ENCODE measurements around the gene LRRC43.
A peak's percentile ranks its signal among the peaks of the same experiment; 100 is the strongest.

LRRC43 gene

GRCh38 chr12:122182887-122183587, at the start of gene LRRC43:
TSS of gene LRRC43 (plus strand) at chr12:122183123. CDS start at chr12:122183145, 22 bp downstream.
- H3K9me3 Mint-ChIP-seq, result no peaks in the 10 kb centered on the region
- H3K36me3 Mint-ChIP-seq (ENCODE audit: low read depth), result no peaks in the 10 kb centered on the region
- intact Hi-C loops (cut with micrococcal nuclease), result no loop called here
- peak within 1 kb of the TSS; percentile 72 for H3K4me3 Mint-ChIP-seq
- H3K27me3 Mint-ChIP-seq, result peaks cover 36% of the 10 kb centered on the region
- H3K27ac Mint-ChIP-seq, result no peak within 1 kb of the TSS
- H3K4me1 Mint-ChIP-seq (ENCODE audit: low read depth), result peaks cover 19% of the 10 kb centered on the region

GRCh38 chr12:122133192-122133950, 49.6 kb upstream of the LRRC43 start:
- Mint-ChIP-seq H3K36me3 (ENCODE audit: low read depth) (peaks cover 100% of the 10 kb centered on the region), H3K27me3 (no peaks in the 10 kb centered on the region), H3K27ac (peak overlapping the region; percentile 64), H3K9me3 (no peaks in the 10 kb centered on the region), H3K4me3 (no peak overlapping the region), H3K4me1 (ENCODE audit: low read depth) (no peaks in the 10 kb centered on the region)
- intact Hi-C loops (cut with micrococcal nuclease), result no loop called here

- intact Hi-C loops (cut with micrococcal nuclease), result no loop called here
- H3K4me3 Mint-ChIP-seq, result no peak overlapping the region
- H3K27me3 Mint-ChIP-seq, result no peaks in the 10 kb centered on the region
- no peaks in the 10 kb centered on the region for H3K4me1 Mint-ChIP-seq (ENCODE audit: low read depth)
- no peaks in the 10 kb centered on the region for H3K9me3 Mint-ChIP-seq
- H3K27ac Mint-ChIP-seq, result no peak overlapping the region
- H3K36me3 Mint-ChIP-seq (ENCODE audit: low read depth), result peaks cover 100% of the 10 kb centered on the region
Measured at GRCh38 chr12:122135437-122136031, 47.4 kb upstream of the LRRC43 start.

- Mint-ChIP-seq H3K27ac (no peak overlapping the region), H3K27me3 (no peaks in the 10 kb centered on the region), H3K4me1 (ENCODE audit: low read depth) (peaks cover 5% of the 10 kb centered on the region), H3K9me3 (no peaks in the 10 kb centered on the region), H3K36me3 (ENCODE audit: low read depth) (peaks cover 100% of the 10 kb centered on the region), H3K4me3 (no peak overlapping the region)
- intact Hi-C loops (cut with micrococcal nuclease), result no loop called here
Measured at GRCh38 chr12:122137229-122137628, 45.7 kb upstream of the LRRC43 start.

GRCh38 chr12:122137681-122138080, 45.2 kb upstream of the LRRC43 start:
- no peaks in the 10 kb centered on the region for H3K27me3 Mint-ChIP-seq
- H3K36me3 Mint-ChIP-seq (ENCODE audit: low read depth), result peaks cover 100% of the 10 kb centered on the region
- peaks cover 5% of the 10 kb centered on the region for H3K4me1 Mint-ChIP-seq (ENCODE audit: low read depth)
- intact Hi-C loops (cut with micrococcal nuclease), result no loop called here
- H3K4me3 Mint-ChIP-seq, result no peak overlapping the region
- no peak overlapping the region for H3K27ac Mint-ChIP-seq
- H3K9me3 Mint-ChIP-seq, result no peaks in the 10 kb centered on the region

- H3K4me1 Mint-ChIP-seq (ENCODE audit: low read depth), result peaks cover 5% of the 10 kb centered on the region
- H3K27ac Mint-ChIP-seq, result no peak overlapping the region
- H3K27me3 Mint-ChIP-seq, result no peaks in the 10 kb centered on the region
- H3K9me3 Mint-ChIP-seq, result no peaks in the 10 kb centered on the region
- no peak overlapping the region for H3K4me3 Mint-ChIP-seq
- H3K36me3 Mint-ChIP-seq (ENCODE audit: low read depth), result peaks cover 100% of the 10 kb centered on the region
- intact Hi-C loops (cut with micrococcal nuclease), result no loop called here
Measured at GRCh38 chr12:122138181-122138580, 44.7 kb upstream of the LRRC43 start.

GRCh38 chr12:122138616-122139015, 44.3 kb upstream of the LRRC43 start:
- no peak overlapping the region for H3K4me3 Mint-ChIP-seq
- H3K27ac Mint-ChIP-seq, result no peak overlapping the region
- intact Hi-C loops (cut with micrococcal nuclease), result no loop called here
- peaks cover 100% of the 10 kb centered on the region for H3K36me3 Mint-ChIP-seq (ENCODE audit: low read depth)
- no peaks in the 10 kb centered on the region for H3K27me3 Mint-ChIP-seq
- peaks cover 5% of the 10 kb centered on the region for H3K4me1 Mint-ChIP-seq (ENCODE audit: low read depth)
- no peaks in the 10 kb centered on the region for H3K9me3 Mint-ChIP-seq

GRCh38 chr12:122139266-122139665, 43.7 kb upstream of the LRRC43 start:
- Mint-ChIP-seq H3K27me3 (no peaks in the 10 kb centered on the region), H3K4me3 (no peak overlapping the region), H3K9me3 (no peaks in the 10 kb centered on the region), H3K36me3 (ENCODE audit: low read depth) (peaks cover 100% of the 10 kb centered on the region), H3K27ac (no peak overlapping the region), H3K4me1 (ENCODE audit: low read depth) (peaks cover 5% of the 10 kb centered on the region)
- intact Hi-C loops (cut with micrococcal nuclease), result no loop called here

- no peak overlapping the region for H3K27ac Mint-ChIP-seq
- intact Hi-C loops (cut with micrococcal nuclease), result no loop called here
- H3K27me3 Mint-ChIP-seq, result no peaks in the 10 kb centered on the region
- no peaks in the 10 kb centered on the region for H3K9me3 Mint-ChIP-seq
- H3K4me1 Mint-ChIP-seq (ENCODE audit: low read depth), result peaks cover 5% of the 10 kb centered on the region
- no peak overlapping the region for H3K4me3 Mint-ChIP-seq
- peaks cover 100% of the 10 kb centered on the region for H3K36me3 Mint-ChIP-seq (ENCODE audit: low read depth)
Measured at GRCh38 chr12:122139941-122140340, 43.0 kb upstream of the LRRC43 start.

GRCh38 chr12:122140467-122141257, 42.3 kb upstream of the LRRC43 start:
- Mint-ChIP-seq H3K36me3 (ENCODE audit: low read depth) (peaks cover 99% of the 10 kb centered on the region), H3K4me3 (no peak overlapping the region), H3K9me3 (no peaks in the 10 kb centered on the region), H3K4me1 (ENCODE audit: low read depth) (peaks cover 5% of the 10 kb centered on the region), H3K27ac (no peak overlapping the region), H3K27me3 (no peaks in the 10 kb centered on the region)
- intact Hi-C loops (cut with micrococcal nuclease), result no loop called here

- no peaks in the 10 kb centered on the region for H3K9me3 Mint-ChIP-seq
- H3K27me3 Mint-ChIP-seq, result no peaks in the 10 kb centered on the region
- H3K27ac Mint-ChIP-seq, result no peak overlapping the region
- peaks cover 99% of the 10 kb centered on the region for H3K36me3 Mint-ChIP-seq (ENCODE audit: low read depth)
- H3K4me1 Mint-ChIP-seq (ENCODE audit: low read depth), result peaks cover 5% of the 10 kb centered on the region
- intact Hi-C loops (cut with micrococcal nuclease), result no loop called here
- no peak overlapping the region for H3K4me3 Mint-ChIP-seq
Measured at GRCh38 chr12:122141911-122142725, 40.8 kb upstream of the LRRC43 start.

GRCh38 chr12:122142857-122143256, 40.1 kb upstream of the LRRC43 start:
- Mint-ChIP-seq H3K36me3 (ENCODE audit: low read depth) (peaks cover 93% of the 10 kb centered on the region), H3K4me3 (no peak overlapping the region), H3K9me3 (no peaks in the 10 kb centered on the region), H3K27ac (no peak overlapping the region), H3K27me3 (no peaks in the 10 kb centered on the region), H3K4me1 (ENCODE audit: low read depth) (peaks cover 5% of the 10 kb centered on the region)
- intact Hi-C loops (cut with micrococcal nuclease), result no loop called here

GRCh38 chr12:122144885-122145284, 38.0 kb upstream of the LRRC43 start:
- Mint-ChIP-seq H3K36me3 (ENCODE audit: low read depth) (peaks cover 73% of the 10 kb centered on the region), H3K4me3 (no peak overlapping the region), H3K27ac (no peak overlapping the region), H3K4me1 (ENCODE audit: low read depth) (peaks cover 9% of the 10 kb centered on the region), H3K27me3 (peaks cover 2% of the 10 kb centered on the region), H3K9me3 (no peaks in the 10 kb centered on the region)
- intact Hi-C loops (cut with micrococcal nuclease), result no loop called here
